ENCODE results near the gene KLHL25.
"Not testable (repeated sequence)": the region's sequence is repeated elsewhere in the genome, so short reads cannot be mapped to it uniquely, and the experiment has no call there.

Gene KLHL25

GRCh38 chr15:85837011-85837433 is 42.3 kb upstream of the KLHL25 start:
- in situ Hi-C loops (cut with HindIII; ENCODE audit: low sequenced_read_pairs), result no loop called here
- TF ChIP-seq CTCF (IDR thresholded peaks at IDR 0.05; ENCODE audit: low read depth, low read length, missing control alignments), result no peak
- H3K4me3 ChIP-seq (ENCODE audit: low read depth, low read length), result no peak overlapping the region
- DNase-seq (ENCODE audit: low read depth), result no peak

GRCh38 chr15:85834651-85835050 is 39.9 kb upstream of the KLHL25 start:
- in situ Hi-C loops (cut with HindIII; ENCODE audit: low sequenced_read_pairs), result no loop called here
- no peak for DNase-seq (ENCODE audit: low read depth)
- H3K4me3 ChIP-seq (ENCODE audit: low read depth, low read length), result no peak overlapping the region
- TF ChIP-seq CTCF (IDR thresholded peaks at IDR 0.05; ENCODE audit: low read depth, low read length, missing control alignments), result no peak

GRCh38 chr15:85832394-85832793 is 37.7 kb upstream of the KLHL25 start:
- H3K4me3 ChIP-seq (ENCODE audit: low read depth, low read length), result no peak overlapping the region
- no peak for DNase-seq (ENCODE audit: low read depth)
- in situ Hi-C loops (cut with HindIII; ENCODE audit: low sequenced_read_pairs), result no loop called here
- no peak for TF ChIP-seq CTCF (IDR thresholded peaks at IDR 0.05; ENCODE audit: low read depth, low read length, missing control alignments)

GRCh38 chr15:85831415-85832113 is 36.8 kb upstream of the KLHL25 start:
- DNase-seq (ENCODE audit: low read depth), result peak; percentile 39
- in situ Hi-C loops (cut with HindIII; ENCODE audit: low sequenced_read_pairs), result no loop called here
- TF ChIP-seq CTCF (IDR thresholded peaks at IDR 0.05; ENCODE audit: low read depth, low read length, missing control alignments), result peak; percentile 85
- H3K4me3 ChIP-seq (ENCODE audit: low read depth, low read length), result no peak overlapping the region

GRCh38 chr15:85829754-85830153 is 35.0 kb upstream of the KLHL25 start:
- in situ Hi-C loops (cut with HindIII; ENCODE audit: low sequenced_read_pairs); H3K4me3 ChIP-seq (ENCODE audit: low read depth, low read length); DNase-seq (ENCODE audit: low read depth): not testable (repeated sequence)

GRCh38 chr15:85828874-85829273 is 34.1 kb upstream of the KLHL25 start:
- in situ Hi-C loops (cut with HindIII; ENCODE audit: low sequenced_read_pairs), result no loop called here
- no peak for TF ChIP-seq CTCF (IDR thresholded peaks at IDR 0.05; ENCODE audit: low read depth, low read length, missing control alignments)
- H3K4me3 ChIP-seq (ENCODE audit: low read depth, low read length), result no peak overlapping the region
- DNase-seq (ENCODE audit: low read depth), result no peak

- DNase-seq (ENCODE audit: low read depth), result no peak
- no peak overlapping the region for H3K4me3 ChIP-seq (ENCODE audit: low read depth, low read length)
- no peak for TF ChIP-seq CTCF (IDR thresholded peaks at IDR 0.05; ENCODE audit: low read depth, low read length, missing control alignments)
- in situ Hi-C loops (cut with HindIII; ENCODE audit: low sequenced_read_pairs), result no loop called here
These were observed 33.4 kb upstream of the KLHL25 start for GRCh38 chr15:85828126-85828525.
